Naive B cell (primary cell): ENCODE results near the gene COL21A1. TPM values are rescaled to one million over a fixed set of nuclear protein-coding genes. Genes with fewer than 3 reads are reported as not detected.

Source experiments
- ATAC-seq, 2 donors: fragments of 150-1000 bp; cut with Tn5 transposase; 2 replicates each; pipeline ENCODE4 v1.10.0; 2021; ENCODE audit warnings: low read depth in 2 of 2, mild to moderate bottlenecking in 2 of 2, moderate library complexity in 2 of 2
- DNase-seq: peaks from one replicate; pipeline ENCODE4 v3.0.0; 2022
- H3K27ac Mint-ChIP-seq, 6 donors: one replicate each; pipeline ENCODE4 v1.8.0; 2020 to 2022; ENCODE audit warnings: mild to moderate bottlenecking in 6 of 6, mixed read lengths in 6 of 6, moderate library complexity in 5 of 6, inconsistent platforms in 2 of 6
- H3K27me3 Mint-ChIP-seq, 3 donors: one replicate each; pipeline ENCODE4 v1.8.0; 2021 to 2022; ENCODE audit warnings: mixed read lengths in 3 of 3, mild to moderate bottlenecking in 1 of 3
- H3K36me3 Mint-ChIP-seq, 2 donors: one replicate each; pipeline ENCODE4 v1.8.0; 2020 to 2022; ENCODE audit warnings: mixed read lengths in 2 of 2, inconsistent platforms in 1 of 2, mild to moderate bottlenecking in 1 of 2
- H3K4me1 Mint-ChIP-seq, 3 donors: one replicate each; pipeline ENCODE4 v1.8.0; 2020 to 2022; ENCODE audit warnings: mixed read lengths in 3 of 3, inconsistent platforms in 1 of 3, mild to moderate bottlenecking in 1 of 3, moderate library complexity in 1 of 3
- H3K4me3 Mint-ChIP-seq, 8 donors: one replicate each; pipeline ENCODE4 v1.8.0; 2020 to 2022; ENCODE audit warnings: mild to moderate bottlenecking in 8 of 8, mixed read lengths in 8 of 8, moderate library complexity in 8 of 8, inconsistent platforms in 2 of 8
- H3K9me3 Mint-ChIP-seq, 7 donors: one replicate each; pipeline ENCODE4 v1.8.0; 2020 to 2022; ENCODE audit warnings: mixed read lengths in 7 of 7, mild to moderate bottlenecking in 5 of 7, inconsistent platforms in 2 of 7, moderate library complexity in 1 of 7
- polyA plus RNA-seq, 6 donors: library from polyadenylated mRNA; unstranded; fragments of 300-500 nt; fragmentation: Illumina TruSeq; gene quantifications; one replicate each; pipeline ENCODE4 v1.2.3, GENCODE V29; 2021; ENCODE audit warnings: low read depth in 6 of 6

The COL21A1 gene
- polyA plus RNA-seq, 6 donors from 2014 or later: not detected

DNA sequence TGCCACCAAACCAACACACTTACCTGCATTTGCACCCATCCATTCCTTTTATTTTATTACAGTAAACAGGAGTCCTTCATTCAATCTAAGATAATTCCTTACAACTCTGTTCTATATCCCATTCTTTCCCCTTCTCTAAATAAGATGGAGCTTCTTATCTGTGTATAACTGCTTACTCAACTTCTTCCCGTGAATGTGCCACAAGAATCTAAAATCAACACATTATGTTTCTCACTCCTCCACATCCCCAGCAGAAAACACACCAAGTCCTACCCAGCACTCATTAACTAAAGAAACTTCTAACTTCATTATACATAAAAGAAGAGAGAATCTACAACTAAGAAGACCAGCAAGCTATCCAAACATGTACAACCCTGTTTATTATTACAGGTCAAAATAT lies 141.1 kb downstream of the COL21A1 start:
- no peak for ATAC-seq
- Mint-ChIP-seq H3K36me3 (no peaks in the 10 kb centered on the region), H3K27me3 (no peaks in the 10 kb centered on the region), H3K4me1 (no peaks in the 10 kb centered on the region), H3K4me3 (no peak overlapping the region), H3K9me3 (peaks cover 0 to 9% (median 4%) of the 10 kb centered on the region in 7 donors), H3K27ac (no peak overlapping the region)
- DNase-seq: no peak

DNA sequence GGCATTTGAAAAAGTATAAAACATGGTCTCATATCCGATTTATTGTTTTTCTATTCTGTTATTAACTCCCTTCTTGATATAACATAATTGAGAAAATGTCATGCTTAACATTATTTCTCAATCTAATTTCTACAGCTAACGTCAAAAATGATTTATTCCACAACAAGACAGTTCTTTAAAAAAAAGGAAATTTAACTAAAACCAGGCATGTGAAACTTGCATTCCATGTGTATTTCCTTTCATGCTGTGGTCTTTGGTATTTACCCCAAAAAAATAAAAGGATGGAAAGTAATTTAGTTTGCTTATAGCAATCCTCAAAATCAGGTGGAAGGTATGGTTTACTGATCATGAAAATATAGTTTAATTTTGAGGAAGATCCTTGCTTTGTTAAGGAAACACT lies 142.8 kb downstream of the COL21A1 start:
- Mint-ChIP-seq H3K9me3 (peaks cover 0 to 9% (median 2%) of the 10 kb centered on the region in 7 donors), H3K36me3 (no peaks in the 10 kb centered on the region), H3K4me3 (no peak overlapping the region), H3K4me1 (no peaks in the 10 kb centered on the region), H3K27me3 (no peaks in the 10 kb centered on the region), H3K27ac (no peak overlapping the region)
- ATAC-seq (no peak), DNase-seq (no peak)

DNA sequence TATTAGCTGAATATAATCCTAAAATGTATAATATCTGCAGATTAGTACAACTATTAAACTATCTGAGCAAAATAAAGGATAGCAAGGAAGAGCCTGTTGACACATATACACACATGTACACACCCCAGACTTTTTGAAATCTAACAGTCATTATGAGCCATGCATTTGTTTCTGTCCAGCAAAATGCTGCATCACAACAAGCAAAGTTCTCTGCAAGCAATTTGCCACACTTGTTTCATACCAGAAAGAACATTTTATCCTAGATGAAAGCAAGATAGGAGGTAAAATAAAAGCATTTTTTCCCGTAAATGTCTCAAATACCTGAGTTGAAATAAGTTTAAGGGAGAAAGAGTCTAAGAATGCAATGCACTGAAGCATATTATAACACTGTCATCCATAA lies 145.2 kb downstream of the COL21A1 start:
- H3K36me3 Mint-ChIP-seq: no peaks in the 10 kb centered on the region
- DNase-seq (no peak), ATAC-seq (no peak)
- no peaks in the 10 kb centered on the region for H3K4me1 Mint-ChIP-seq
- H3K4me3 Mint-ChIP-seq: no peak overlapping the region
- H3K9me3 Mint-ChIP-seq: peaks cover 0 to 10% (median 5%) of the 10 kb centered on the region in 7 donors
- no peaks in the 10 kb centered on the region for H3K27me3 Mint-ChIP-seq
- H3K27ac Mint-ChIP-seq: no peak overlapping the region

DNA sequence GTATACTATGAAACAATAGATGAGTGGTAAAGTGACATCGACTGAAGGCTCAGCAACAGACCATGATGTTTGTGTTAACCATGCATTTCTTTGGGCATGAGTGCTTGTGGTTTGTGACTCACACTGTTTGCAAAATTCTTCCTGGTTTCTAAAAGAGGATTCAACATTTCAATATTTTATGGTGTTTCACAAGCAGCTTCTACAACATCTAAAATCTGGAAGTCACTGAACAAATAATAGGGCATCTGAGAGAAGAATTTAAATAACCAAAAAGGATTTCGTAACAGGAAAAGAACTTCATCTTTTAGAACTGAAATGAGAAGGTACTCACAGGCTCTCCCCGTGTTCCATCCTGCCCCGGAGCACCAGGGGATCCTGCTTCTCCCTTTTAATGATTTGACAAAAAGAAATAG lies 146.2 kb downstream of the COL21A1 start:
- Mint-ChIP-seq H3K4me3 (no peak overlapping the region), H3K9me3 (peaks cover 0 to 7% (median 4%) of the 10 kb centered on the region in 7 donors), H3K27ac (no peak overlapping the region), H3K27me3 (no peaks in the 10 kb centered on the region), H3K36me3 (no peaks in the 10 kb centered on the region), H3K4me1 (no peaks in the 10 kb centered on the region)
- no peak for ATAC-seq
- DNase-seq: no peak

DNA sequence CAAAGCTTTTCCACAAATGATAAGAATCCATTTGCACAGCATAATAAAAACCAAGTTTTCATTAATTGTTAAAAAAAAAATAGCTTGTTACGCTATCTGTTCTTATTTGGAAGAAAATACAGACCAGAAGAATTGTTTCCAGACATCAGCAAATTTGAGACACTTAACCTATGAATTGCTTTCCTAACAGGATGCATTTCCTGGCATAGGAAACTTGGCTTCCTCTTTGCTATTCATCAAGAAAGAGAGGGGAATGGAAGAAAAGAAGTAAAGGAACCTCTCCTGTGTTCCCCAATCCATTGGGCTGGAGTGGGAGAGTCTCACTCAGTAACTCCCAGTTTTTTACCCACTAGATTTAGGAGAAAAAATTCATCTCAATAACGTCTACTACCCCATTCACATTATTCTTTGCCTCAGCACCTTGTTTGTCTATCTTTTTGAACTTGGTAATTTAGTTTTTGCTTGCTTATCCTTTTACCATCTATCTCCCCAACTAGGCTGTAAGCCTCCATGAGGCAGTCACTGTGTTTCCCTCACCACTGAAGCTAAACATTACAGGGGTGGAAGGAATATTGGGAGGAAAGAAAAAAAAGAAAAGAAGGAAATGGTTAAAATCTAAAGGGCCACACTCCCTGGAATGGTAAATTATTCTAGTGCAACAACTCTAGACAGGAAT lies 150.3 kb downstream of the COL21A1 start:
- no peaks in the 10 kb centered on the region for H3K4me1 Mint-ChIP-seq
- H3K9me3 Mint-ChIP-seq: peaks cover 0 to 15% (median 6%) of the 10 kb centered on the region in 7 donors
- ATAC-seq (no peak), DNase-seq (no peak)
- peak overlapping the region in 1 of 6 donors; percentile 24 for H3K27ac Mint-ChIP-seq
- no peaks in the 10 kb centered on the region for H3K36me3 Mint-ChIP-seq
- no peak overlapping the region for H3K4me3 Mint-ChIP-seq
- no peaks in the 10 kb centered on the region for H3K27me3 Mint-ChIP-seq

DNA sequence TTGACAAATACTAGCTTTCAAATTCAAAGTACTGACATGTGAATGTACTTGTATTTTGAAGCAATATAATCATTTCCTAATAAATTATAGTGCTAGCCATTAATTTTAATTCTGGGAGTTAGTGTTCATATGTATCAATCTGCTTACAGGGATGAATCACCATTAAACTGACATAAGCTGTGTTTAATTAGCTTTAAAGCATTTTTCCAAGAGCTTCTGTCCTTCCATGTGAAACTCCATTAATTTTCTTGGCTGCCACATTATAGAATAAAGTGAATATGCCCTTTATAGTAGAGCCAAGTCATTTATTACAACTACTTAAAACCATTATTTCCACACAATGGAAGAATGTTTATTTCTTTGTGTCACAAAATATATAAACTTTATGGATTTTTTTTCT lies 150.8 kb downstream of the COL21A1 start:
- DNase-seq (no peak), ATAC-seq (no peak)
- H3K9me3 Mint-ChIP-seq: peaks cover 0 to 15% (median 6%) of the 10 kb centered on the region in 7 donors
- no peak overlapping the region for H3K4me3 Mint-ChIP-seq
- no peaks in the 10 kb centered on the region for H3K36me3 Mint-ChIP-seq
- no peaks in the 10 kb centered on the region for H3K27me3 Mint-ChIP-seq
- no peaks in the 10 kb centered on the region for H3K4me1 Mint-ChIP-seq
- H3K27ac Mint-ChIP-seq: no peak overlapping the region

DNA sequence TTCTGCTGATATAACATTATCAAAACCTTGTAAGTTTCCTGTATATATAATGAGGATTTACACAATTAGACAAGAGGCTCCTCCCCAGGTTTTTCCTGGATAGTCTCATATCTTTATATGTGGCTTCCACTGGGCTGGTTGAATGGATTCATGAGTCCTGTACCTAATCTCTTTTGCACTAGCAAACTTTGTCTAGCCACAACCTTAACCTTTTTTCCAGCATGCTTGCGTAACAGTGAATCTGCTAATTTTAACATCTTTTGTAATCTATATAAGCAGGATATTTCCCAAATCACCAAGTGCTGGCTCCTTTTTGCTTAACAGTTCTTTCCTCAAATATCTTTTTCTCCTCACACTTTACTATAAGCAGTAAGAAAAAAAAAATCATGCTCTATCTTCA lies 153.6 kb downstream of the COL21A1 start:
- DNase-seq (no peak), ATAC-seq (no peak)
- Mint-ChIP-seq H3K36me3 (no peaks in the 10 kb centered on the region), H3K4me1 (no peaks in the 10 kb centered on the region), H3K27ac (no peak overlapping the region), H3K27me3 (no peaks in the 10 kb centered on the region), H3K9me3 (peaks cover 0 to 10% (median 3%) of the 10 kb centered on the region in 7 donors), H3K4me3 (no peak overlapping the region)

DNA sequence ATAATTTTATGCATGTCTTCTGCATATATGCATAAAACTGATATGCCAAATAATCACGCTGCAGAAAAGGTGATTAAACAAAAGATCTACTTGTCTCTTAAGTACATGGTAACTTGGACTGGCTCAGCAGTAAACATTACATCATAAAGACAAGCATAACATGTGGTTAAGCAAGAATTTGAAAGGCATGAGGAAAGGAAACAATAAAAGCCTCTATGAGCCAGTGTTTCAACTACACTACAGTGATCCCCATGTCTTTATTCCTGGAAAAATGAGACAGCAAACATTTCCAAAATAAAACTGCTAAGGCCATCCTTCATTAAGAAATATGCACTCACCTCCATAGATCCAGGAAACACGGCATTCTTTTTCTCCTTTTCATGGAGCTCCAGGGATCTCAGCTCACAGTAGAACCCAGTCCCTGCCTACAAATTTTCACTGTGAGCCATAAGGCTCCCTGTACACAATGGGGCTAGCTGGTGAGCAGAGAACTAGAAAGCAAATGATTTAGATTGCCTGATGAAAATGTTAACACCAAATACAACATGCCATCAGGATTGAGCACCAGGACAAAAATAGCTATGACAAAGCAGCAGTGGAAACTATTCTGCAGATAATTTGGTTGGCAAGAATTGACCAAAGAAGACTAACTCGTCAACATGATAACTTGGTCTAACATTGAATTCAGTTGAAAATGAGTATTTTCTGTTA lies 156.1 kb downstream of the COL21A1 start:
- Mint-ChIP-seq H3K36me3 (no peaks in the 10 kb centered on the region), H3K27me3 (no peaks in the 10 kb centered on the region), H3K27ac (no peak overlapping the region), H3K9me3 (peaks cover 0 to 15% (median 3%) of the 10 kb centered on the region in 7 donors), H3K4me1 (no peaks in the 10 kb centered on the region), H3K4me3 (no peak overlapping the region)
- DNase-seq: no peak
- ATAC-seq: no peak

DNA sequence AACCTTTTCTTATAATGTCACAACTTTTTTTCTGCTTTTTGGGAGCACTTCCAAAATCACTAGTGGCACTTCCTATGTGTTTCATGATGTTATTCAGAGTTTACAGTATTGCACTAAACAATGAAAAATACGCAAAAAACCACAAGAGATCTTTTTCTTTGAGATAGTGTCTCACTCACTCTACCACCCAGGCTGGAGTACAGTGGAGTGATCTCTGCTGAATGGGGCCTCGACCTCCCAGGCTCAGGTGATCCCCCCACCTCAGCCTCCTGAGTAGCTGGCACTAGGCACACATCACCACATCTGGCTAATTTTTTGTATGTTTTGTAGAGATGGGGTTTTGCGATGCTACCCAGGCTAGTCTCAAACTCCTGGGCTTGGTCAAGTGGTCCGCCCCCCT lies 158.7 kb downstream of the COL21A1 start:
- ATAC-seq: no peak
- Mint-ChIP-seq H3K27me3 (no peaks in the 10 kb centered on the region), H3K36me3 (no peaks in the 10 kb centered on the region), H3K4me1 (no peaks in the 10 kb centered on the region), H3K9me3 (peaks cover 0 to 10% (median 3%) of the 10 kb centered on the region in 7 donors), H3K27ac (no peak overlapping the region), H3K4me3 (no peak overlapping the region)
- DNase-seq: no peak

DNA sequence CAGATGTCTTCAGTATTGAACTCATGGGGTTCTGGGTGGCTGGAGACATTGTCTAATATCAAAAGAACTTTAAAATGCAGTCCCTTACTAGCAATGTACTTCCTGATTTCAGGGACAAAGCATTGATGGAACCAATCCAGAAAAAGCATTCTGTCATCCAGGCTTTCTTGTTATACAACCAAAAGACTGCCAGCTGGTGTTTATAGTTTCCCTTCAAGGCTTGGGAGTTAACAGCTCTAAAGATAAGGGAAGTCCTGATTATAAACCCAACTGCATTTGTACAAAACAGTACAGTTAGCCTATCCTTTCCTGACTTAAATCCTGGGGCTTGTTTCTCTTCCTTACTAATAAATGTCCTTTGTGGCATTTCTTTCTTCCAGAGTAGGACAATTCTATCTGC lies 160.0 kb downstream of the COL21A1 start:
- Mint-ChIP-seq H3K27ac (no peak overlapping the region), H3K9me3 (peaks cover 0 to 9% (median 0%) of the 10 kb centered on the region in 7 donors), H3K36me3 (no peaks in the 10 kb centered on the region), H3K4me3 (no peak overlapping the region), H3K4me1 (no peaks in the 10 kb centered on the region), H3K27me3 (no peaks in the 10 kb centered on the region)
- ATAC-seq (no peak), DNase-seq (no peak)

DNA sequence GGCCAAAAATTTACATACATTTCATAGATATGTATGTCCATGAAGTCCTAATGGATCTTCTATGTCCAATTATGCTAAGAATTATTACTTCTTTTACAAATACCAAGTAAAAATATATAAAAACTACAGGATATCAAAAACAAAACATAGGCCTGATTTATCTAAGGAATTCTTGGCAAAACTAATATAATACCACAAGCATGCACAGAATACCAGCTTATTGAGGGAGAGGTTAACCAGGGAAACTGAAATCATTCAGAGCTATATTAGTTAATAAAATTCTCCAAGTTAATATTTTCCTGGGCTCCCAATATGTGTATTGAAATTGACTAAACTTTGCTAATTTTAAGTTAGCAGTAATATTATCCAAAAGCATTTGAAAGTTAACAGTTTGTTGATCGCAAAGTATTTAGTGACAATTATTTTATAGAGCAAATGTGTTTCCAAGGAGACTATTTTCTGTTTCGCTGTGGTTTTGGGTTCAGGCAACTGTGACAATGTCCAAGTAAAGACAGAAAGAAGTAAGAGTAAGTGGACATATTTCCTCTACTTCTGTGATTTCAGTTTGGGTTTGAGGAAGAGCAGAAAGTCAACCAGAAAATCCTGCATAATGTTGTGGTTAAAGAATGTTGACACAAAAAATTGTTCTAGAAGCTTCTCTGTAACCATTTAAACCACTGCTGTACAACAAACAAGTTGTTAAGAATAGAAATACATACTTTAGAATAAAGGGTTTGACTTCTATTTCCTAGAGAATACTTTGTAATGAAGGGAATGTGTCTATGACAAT lies 167.4 kb downstream of the COL21A1 start:
- Mint-ChIP-seq H3K4me3 (no peak overlapping the region), H3K27ac (no peak overlapping the region), H3K4me1 (no peaks in the 10 kb centered on the region), H3K27me3 (no peaks in the 10 kb centered on the region), H3K36me3 (no peaks in the 10 kb centered on the region), H3K9me3 (peaks cover 0 to 9% (median 4%) of the 10 kb centered on the region in 7 donors)
- DNase-seq: no peak
- no peak for ATAC-seq

DNA sequence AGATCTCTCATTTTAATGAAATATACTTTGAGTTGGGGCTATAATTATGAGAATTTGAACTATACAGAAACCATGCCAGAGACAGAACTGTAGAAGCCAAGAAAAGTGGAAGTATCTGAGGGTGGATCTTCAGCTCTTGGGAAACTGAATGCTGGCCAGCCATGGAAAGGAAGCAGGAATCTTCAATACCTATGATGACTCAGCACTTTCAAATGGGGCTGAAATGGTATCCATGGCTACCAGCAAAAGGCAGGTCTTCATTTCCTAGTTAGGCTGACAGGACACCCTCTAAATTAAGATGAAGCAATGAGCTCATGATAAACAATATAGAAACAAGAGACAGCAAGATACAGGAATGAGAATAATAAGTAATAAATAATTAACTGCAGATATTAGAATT lies 171.3 kb downstream of the COL21A1 start:
- Mint-ChIP-seq H3K4me1 (no peaks in the 10 kb centered on the region), H3K4me3 (no peak overlapping the region), H3K27ac (no peak overlapping the region), H3K27me3 (no peaks in the 10 kb centered on the region), H3K36me3 (no peaks in the 10 kb centered on the region), H3K9me3 (peaks cover 0 to 13% (median 4%) of the 10 kb centered on the region in 7 donors)
- DNase-seq (no peak), ATAC-seq (no peak)

DNA sequence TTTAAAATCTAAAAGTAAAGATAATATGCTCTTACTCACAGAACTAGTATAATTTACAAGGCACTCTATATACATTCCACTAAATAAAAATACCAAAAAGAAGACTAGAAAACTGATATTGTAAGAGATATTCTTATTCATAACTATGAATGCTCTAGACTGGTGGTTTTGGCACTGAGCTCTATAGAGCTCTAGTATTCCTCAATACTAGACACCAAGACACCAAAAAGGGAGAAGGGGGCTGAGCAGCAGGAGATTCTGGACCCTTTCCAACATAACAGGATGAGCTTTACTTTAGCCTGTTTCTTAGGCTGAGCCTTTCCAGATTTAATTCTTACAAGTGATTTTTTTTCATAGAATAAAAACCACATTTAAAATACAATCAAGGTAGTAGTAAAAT lies 173.6 kb downstream of the COL21A1 start:
- DNase-seq (no peak), ATAC-seq (no peak)
- H3K36me3 Mint-ChIP-seq: no peaks in the 10 kb centered on the region
- no peaks in the 10 kb centered on the region for H3K27me3 Mint-ChIP-seq
- H3K4me1 Mint-ChIP-seq: no peaks in the 10 kb centered on the region
- H3K27ac Mint-ChIP-seq: no peak overlapping the region
- H3K9me3 Mint-ChIP-seq: peaks cover 0 to 13% (median 4%) of the 10 kb centered on the region in 7 donors
- H3K4me3 Mint-ChIP-seq: no peak overlapping the region

DNA sequence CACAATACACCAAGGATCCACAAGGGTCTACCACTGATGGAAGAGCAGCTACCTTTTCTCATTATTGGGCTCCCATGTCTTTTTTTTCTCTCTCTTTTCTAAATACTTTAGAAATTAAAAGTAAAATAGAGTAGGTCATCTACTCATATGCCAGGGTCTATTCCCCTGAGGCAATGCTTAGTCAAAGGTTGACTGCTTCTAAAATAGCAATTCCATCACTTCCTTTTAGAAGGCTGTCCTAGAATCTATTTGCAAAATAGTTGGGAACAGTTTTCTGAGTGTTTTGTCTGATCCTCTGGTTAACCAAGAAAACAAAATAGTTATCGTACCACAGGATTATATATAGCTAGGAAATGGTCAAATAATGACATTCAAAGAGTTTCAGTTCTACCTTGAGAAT lies 174.1 kb downstream of the COL21A1 start:
- H3K4me3 Mint-ChIP-seq: no peak overlapping the region
- DNase-seq (no peak), ATAC-seq (no peak)
- peaks cover 0 to 13% (median 4%) of the 10 kb centered on the region in 7 donors for H3K9me3 Mint-ChIP-seq
- H3K36me3 Mint-ChIP-seq: no peaks in the 10 kb centered on the region
- no peak overlapping the region for H3K27ac Mint-ChIP-seq
- H3K4me1 Mint-ChIP-seq: no peaks in the 10 kb centered on the region
- H3K27me3 Mint-ChIP-seq: no peaks in the 10 kb centered on the region
